Stimulated activated naive CD8-positive, alpha-beta T cell treated with anti-CD3 and anti-CD28 coated beads, Interleukin-15, Interleukin-2, amounts not matched to agents 100 ng/mL and 50 ng/mL, for 24 hours (primary cell): ENCODE measurements around the gene C12orf50.

Source experiments
- H3K27ac Mint-ChIP-seq: one replicate; pipeline ENCODE4 v1.8.0; 2021; ENCODE audit warnings: mild to moderate bottlenecking, mixed read lengths
- H3K27me3 Mint-ChIP-seq: one replicate; pipeline ENCODE4 v1.8.0; 2021; ENCODE audit warnings: mixed read lengths
- H3K36me3 Mint-ChIP-seq: one replicate; pipeline ENCODE4 v1.8.0; 2021; ENCODE audit warnings: low read depth, mixed read lengths
- H3K4me1 Mint-ChIP-seq: one replicate; pipeline ENCODE4 v1.8.0; 2021; ENCODE audit warnings: low read depth, mixed read lengths
- H3K4me3 Mint-ChIP-seq: one replicate; pipeline ENCODE4 v1.8.0; 2021; ENCODE audit warnings: mild to moderate bottlenecking, mixed read lengths
- H3K9me3 Mint-ChIP-seq: one replicate; pipeline ENCODE4 v1.8.0; 2021; ENCODE audit warnings: mixed read lengths

The C12orf50 gene

GRCh38 chr12:87952850-87953249, 76.4 kb downstream of the C12orf50 start:
- H3K9me3 Mint-ChIP-seq = peaks cover 5% of the 10 kb centered on the region
- H3K4me3 Mint-ChIP-seq = no peak overlapping the region
- H3K27me3 Mint-ChIP-seq = peaks cover 2% of the 10 kb centered on the region
- H3K36me3 Mint-ChIP-seq = no peaks in the 10 kb centered on the region
- H3K4me1 Mint-ChIP-seq = no peaks in the 10 kb centered on the region
- H3K27ac Mint-ChIP-seq = no peak overlapping the region

- Mint-ChIP-seq H3K9me3 (peaks cover 5% of the 10 kb centered on the region), H3K4me3 (no peak overlapping the region), H3K27me3 (no peaks in the 10 kb centered on the region), H3K4me1 (no peaks in the 10 kb centered on the region), H3K36me3 (no peaks in the 10 kb centered on the region), H3K27ac (no peak overlapping the region)
Observed at GRCh38 chr12:87952223-87952622, 77.0 kb downstream of the C12orf50 start.

DNA sequence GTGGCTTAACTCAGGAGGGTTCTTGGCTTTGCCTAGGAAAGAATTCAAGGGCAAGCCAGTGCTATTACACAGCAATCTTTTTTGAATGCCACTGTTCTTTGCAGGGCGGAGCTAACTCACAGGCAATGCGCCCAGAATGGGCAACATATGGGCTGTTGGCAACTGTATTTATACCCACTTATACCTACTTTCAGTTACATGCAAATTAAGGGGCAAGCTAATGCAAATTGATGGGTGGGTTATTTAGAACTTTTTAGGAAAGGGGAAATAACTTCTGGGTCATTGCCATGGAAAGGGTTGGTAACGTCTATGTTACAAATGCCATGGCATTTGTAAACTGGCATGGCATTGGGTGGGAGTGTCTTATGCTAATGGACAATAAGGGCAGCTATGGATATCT, 85.4 kb downstream of the C12orf50 start:
- Mint-ChIP-seq H3K27ac (no peak overlapping the region), H3K9me3 (no peaks in the 10 kb centered on the region), H3K4me1 (no peaks in the 10 kb centered on the region), H3K36me3 (no peaks in the 10 kb centered on the region), H3K4me3 (no peak overlapping the region), H3K27me3 (no peaks in the 10 kb centered on the region)

DNA sequence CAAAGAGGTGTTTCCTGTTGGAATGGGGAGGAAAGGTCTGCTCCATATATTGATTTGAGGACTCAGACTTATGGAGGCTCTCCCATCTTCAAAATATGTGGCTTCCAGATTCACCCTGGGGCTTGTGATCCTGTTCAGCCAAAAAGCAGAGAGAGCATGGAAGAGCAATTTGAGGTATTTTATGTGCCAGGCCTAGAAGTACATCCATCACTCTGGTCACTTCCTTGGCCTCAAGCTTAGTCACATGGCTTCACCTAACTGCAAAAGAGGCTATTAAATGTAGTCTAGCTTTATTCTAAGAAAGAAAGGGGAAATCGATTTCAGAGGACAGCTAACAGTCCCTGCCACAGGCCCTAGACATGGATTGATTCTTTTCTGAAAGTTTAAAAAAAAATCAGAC, 86.2 kb downstream of the C12orf50 start:
- H3K4me3 Mint-ChIP-seq = no peak overlapping the region
- no peaks in the 10 kb centered on the region for H3K27me3 Mint-ChIP-seq
- H3K36me3 Mint-ChIP-seq = no peaks in the 10 kb centered on the region
- no peak overlapping the region for H3K27ac Mint-ChIP-seq
- no peaks in the 10 kb centered on the region for H3K4me1 Mint-ChIP-seq
- H3K9me3 Mint-ChIP-seq = no peaks in the 10 kb centered on the region

GRCh38 chr12:87939182-87939581, 90.0 kb downstream of the C12orf50 start:
- no peaks in the 10 kb centered on the region for H3K36me3 Mint-ChIP-seq
- H3K27me3 Mint-ChIP-seq = no peaks in the 10 kb centered on the region
- no peak overlapping the region for H3K27ac Mint-ChIP-seq
- H3K9me3 Mint-ChIP-seq = no peaks in the 10 kb centered on the region
- H3K4me1 Mint-ChIP-seq = no peaks in the 10 kb centered on the region
- no peak overlapping the region for H3K4me3 Mint-ChIP-seq

- no peak overlapping the region for H3K4me3 Mint-ChIP-seq
- no peaks in the 10 kb centered on the region for H3K27me3 Mint-ChIP-seq
- H3K4me1 Mint-ChIP-seq = no peaks in the 10 kb centered on the region
- H3K9me3 Mint-ChIP-seq = no peaks in the 10 kb centered on the region
- no peak overlapping the region for H3K27ac Mint-ChIP-seq
- H3K36me3 Mint-ChIP-seq = no peaks in the 10 kb centered on the region
Observed at GRCh38 chr12:87935216-87935615, 94.0 kb downstream of the C12orf50 start.

DNA sequence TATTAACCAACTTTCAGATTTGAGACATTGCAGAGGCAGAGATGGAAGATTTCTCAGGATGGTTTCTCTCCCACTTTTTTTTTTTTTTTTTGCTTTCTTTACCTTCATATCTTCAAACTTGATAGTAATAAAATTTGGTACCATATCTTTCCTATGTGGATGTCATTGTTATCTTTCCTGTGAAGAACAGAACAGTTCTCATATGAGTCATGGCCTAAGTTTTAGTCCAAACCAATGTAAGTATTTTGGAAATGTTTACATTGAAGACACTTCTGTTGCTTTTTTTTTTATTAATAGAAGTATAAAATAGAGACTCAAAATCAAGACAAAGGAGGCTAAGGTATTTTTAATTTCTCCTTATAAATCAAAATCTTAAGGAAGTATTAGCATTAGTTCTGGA, 95.2 kb downstream of the C12orf50 start:
- no peak overlapping the region for H3K27ac Mint-ChIP-seq
- H3K9me3 Mint-ChIP-seq = no peaks in the 10 kb centered on the region

GRCh38 chr12:87931812-87932211, 97.4 kb downstream of the C12orf50 start:
- Mint-ChIP-seq H3K4me1 (no peaks in the 10 kb centered on the region), H3K27me3 (no peaks in the 10 kb centered on the region), H3K4me3 (no peak overlapping the region), H3K27ac (no peak overlapping the region), H3K36me3 (no peaks in the 10 kb centered on the region), H3K9me3 (no peaks in the 10 kb centered on the region)

More for the DNA sequence above, 95.2 kb downstream of the C12orf50 start:
- Mint-ChIP-seq H3K4me3 (no peak overlapping the region), H3K4me1 (no peaks in the 10 kb centered on the region), H3K27me3 (no peaks in the 10 kb centered on the region), H3K36me3 (no peaks in the 10 kb centered on the region)

DNA sequence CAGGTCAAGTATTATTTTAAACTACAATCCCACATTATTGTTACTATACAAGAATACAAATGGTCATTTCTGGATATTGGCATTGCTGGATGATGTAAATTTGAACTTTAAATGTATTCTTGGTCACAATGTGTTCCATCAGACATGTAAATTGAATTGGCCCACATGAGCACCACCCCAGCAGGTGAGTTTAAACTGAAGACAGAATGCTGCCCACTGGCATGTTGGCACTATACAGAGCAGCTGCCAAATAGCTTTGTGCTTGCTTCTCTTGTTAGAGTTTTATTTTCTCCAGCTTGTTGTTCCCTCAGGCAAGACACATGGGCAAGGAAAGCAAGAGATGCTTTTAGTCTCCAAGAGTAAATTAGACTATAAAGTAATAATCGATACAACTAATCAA, 98.6 kb downstream of the C12orf50 start:
- H3K27me3 Mint-ChIP-seq = no peaks in the 10 kb centered on the region
- no peak overlapping the region for H3K4me3 Mint-ChIP-seq
- H3K9me3 Mint-ChIP-seq = no peaks in the 10 kb centered on the region
- H3K27ac Mint-ChIP-seq = no peak overlapping the region
- H3K4me1 Mint-ChIP-seq = no peaks in the 10 kb centered on the region
- H3K36me3 Mint-ChIP-seq = no peaks in the 10 kb centered on the region
